NCI-H82 (cell line): ENCODE results near the gene SMIM10L1.

Experiments
- DNase-seq: peaks from one replicate; lab custom pipeline; 2025; lab: John Stamatoyannopoulos, UW

Gene SMIM10L1

DNA sequence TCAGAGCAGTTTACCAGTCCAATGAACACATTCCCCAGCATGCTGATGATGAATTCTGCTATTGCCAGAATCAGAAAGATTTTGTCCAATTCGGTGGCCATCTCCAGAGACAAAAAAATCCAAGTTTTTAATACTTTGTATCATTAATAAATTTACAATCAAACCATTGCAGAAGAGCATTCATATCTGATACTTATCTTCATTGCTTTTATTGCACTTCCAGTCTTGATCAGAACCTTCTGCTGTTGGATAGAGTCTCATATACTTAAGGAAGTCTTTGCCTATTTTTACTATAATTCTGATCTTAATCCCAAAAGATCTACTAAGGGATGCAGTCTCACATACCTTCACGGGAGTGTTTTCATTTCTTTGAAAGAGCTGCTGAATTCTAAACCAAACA, 15.8 kb downstream of the SMIM10L1 start, which contains the start of gene TAS2R42:
Gene TAS2R42 (minus strand): TSS at position 101 of the 400 bp plus-strand sequence. CDS start 0 bp downstream, at position 101.
- no peak for DNase-seq

DNA sequence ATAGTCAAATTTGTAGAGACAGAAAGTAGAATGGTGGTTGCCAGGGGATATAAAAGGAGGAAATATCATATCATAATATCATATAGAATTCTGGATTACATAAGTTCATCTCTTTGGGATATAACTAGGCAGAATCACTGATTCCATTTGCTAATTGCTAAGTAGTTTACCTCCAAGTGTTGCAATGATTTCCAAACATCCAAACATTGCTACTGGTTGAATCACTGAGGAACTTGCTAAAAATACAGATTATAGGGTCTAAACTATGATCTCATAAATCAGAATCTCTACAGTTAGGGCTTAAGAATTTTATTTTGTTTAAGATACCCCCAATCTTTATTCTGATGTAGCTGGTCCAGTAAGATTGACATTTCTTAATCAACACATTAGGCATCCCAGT, 31.8 kb downstream of the SMIM10L1 start:
- no peak for DNase-seq

DNA sequence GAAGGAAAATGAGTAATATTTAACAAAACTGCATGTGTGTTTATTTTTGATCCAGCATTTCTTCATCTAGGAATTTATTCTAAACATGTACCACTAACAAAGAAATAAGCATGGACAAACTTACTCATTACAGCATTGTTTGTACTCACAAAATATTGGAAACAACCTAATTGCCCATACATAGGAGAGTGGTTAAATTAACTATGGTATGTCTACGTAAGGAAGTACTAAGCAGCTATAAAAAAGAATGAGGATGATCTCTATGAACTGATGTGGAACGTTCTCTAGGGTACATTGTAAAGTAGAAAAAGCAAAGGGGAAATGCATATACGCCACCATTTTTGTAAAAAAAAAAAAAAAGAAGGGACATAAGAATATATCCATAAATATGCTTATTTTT, 33.2 kb downstream of the SMIM10L1 start:
- no peak for DNase-seq

DNA sequence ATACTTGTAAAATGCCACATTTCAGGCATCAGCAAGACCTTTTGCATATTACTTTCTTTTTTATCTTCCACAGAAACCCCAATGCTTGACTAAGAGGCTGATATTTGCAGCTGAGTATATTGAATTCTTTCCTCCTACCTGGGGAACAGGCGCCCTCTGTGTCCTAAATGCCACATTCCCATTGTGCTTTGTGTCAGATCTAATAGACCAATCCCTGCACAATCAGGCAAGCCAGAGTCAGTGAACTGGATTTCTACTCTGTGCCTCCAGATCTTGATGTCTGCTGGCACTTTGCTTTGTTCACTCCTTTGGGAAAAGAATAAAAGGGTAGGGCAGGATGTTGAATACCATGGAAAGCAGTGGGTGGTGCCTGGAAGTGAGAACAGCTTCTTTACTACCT, 38.1 kb downstream of the SMIM10L1 start:
- peak; percentile 26 for DNase-seq
